H9 (cell line): ENCODE measurements around the gene NIPSNAP3A. TPM values are rescaled to one million over a fixed set of nuclear protein-coding genes. Genes with fewer than 3 reads are reported as not detected.

Experiments used
- DNase-seq: peaks from one replicate; pipeline ENCODE4 v3.0.0-alpha.2; 2017
- H2AFZ ChIP-seq: one replicate; pipeline ENCODE4 v1.6.1; 2013; ENCODE audit warnings: mild to moderate bottlenecking, low read length, control low read depth, moderate library complexity
- H2AK5ac ChIP-seq: 2 replicates; pipeline ENCODE4 v1.6.1; 2013; ENCODE audit warnings: low read length, control low read depth, mixed read lengths; ENCODE audit not compliant: insufficient read length
- H2BK120ac ChIP-seq: one replicate; pipeline ENCODE4 v1.6.1; 2013; ENCODE audit warnings: low read depth, mild to moderate bottlenecking, low read length, control low read depth, inconsistent platforms; ENCODE audit not compliant: poor library complexity, severe bottlenecking
- H2BK12ac ChIP-seq: 2 replicates; pipeline ENCODE4 v1.6.1; 2013; ENCODE audit warnings: low read length, control low read depth, mixed read lengths, low read depth; ENCODE audit not compliant: insufficient read length
- H2BK15ac ChIP-seq: 2 replicates; pipeline ENCODE4 v1.6.1; 2013; ENCODE audit warnings: low read depth, low read length, control low read depth
- H2BK20ac ChIP-seq: one replicate; pipeline ENCODE4 v1.6.1; 2013; ENCODE audit warnings: low read depth, mild to moderate bottlenecking, low read length, control low read depth, inconsistent platforms; ENCODE audit not compliant: poor library complexity, severe bottlenecking
- H2BK5ac ChIP-seq: 2 replicates; pipeline ENCODE4 v1.6.1; 2013; ENCODE audit warnings: low read length, control low read depth, mixed read lengths; ENCODE audit not compliant: insufficient read length
- H3K14ac ChIP-seq: 2 replicates; pipeline ENCODE4 v1.6.1; 2013; ENCODE audit warnings: low read length, control low read depth; ENCODE audit not compliant: insufficient read depth
- H3K18ac ChIP-seq: 2 replicates; pipeline ENCODE4 v1.6.1; 2013; ENCODE audit warnings: low read depth, mild to moderate bottlenecking, mixed read lengths, low read length, control low read depth; ENCODE audit not compliant: insufficient read length
- H3K23ac ChIP-seq: 2 replicates; pipeline ENCODE4 v1.6.1; 2013; ENCODE audit warnings: low read length, control low read depth, mixed read lengths, low read depth; ENCODE audit not compliant: insufficient read length
- H3K23me2 ChIP-seq: 2 replicates; pipeline ENCODE4 v1.6.1; 2013; ENCODE audit warnings: low read depth, mild to moderate bottlenecking, mixed read lengths, low read length, control low read depth; ENCODE audit not compliant: insufficient read length, poor library complexity, severe bottlenecking
- H3K27ac ChIP-seq: 2 replicates; pipeline ENCODE4 v1.5.1; 2013; ENCODE audit warnings: low read length, control low read depth, mixed read lengths, low read depth; ENCODE audit not compliant: insufficient read length
- H3K27me3 ChIP-seq: 2 replicates; pipeline ENCODE4 v1.6.1; 2013; ENCODE audit warnings: low read length, control low read depth, inconsistent platforms; ENCODE audit not compliant: insufficient read depth
- H3K4ac ChIP-seq: 2 replicates; pipeline ENCODE4 v1.6.1; 2013; ENCODE audit warnings: low read depth, mild to moderate bottlenecking, control low read depth, inconsistent platforms, low read length, moderate library complexity
- H3K4me1 ChIP-seq: 2 replicates; pipeline ENCODE4 v1.6.1; 2013; ENCODE audit warnings: low read length, control low read depth, inconsistent platforms; ENCODE audit not compliant: insufficient read depth
- H3K4me2 ChIP-seq: 2 replicates; pipeline ENCODE4 v1.6.1; 2013; ENCODE audit warnings: low read length, control low read depth, mixed read lengths; ENCODE audit not compliant: insufficient read length, insufficient read depth
- H3K56ac ChIP-seq: 2 replicates; pipeline ENCODE4 v1.6.1; 2013; ENCODE audit warnings: low read depth, mild to moderate bottlenecking, mixed read lengths, low read length, control low read depth; ENCODE audit not compliant: insufficient read length
- H3K79me1 ChIP-seq: 2 replicates; pipeline ENCODE4 v1.6.1; 2013; ENCODE audit warnings: low read depth, mild to moderate bottlenecking, moderate library complexity, low read length, control low read depth, inconsistent platforms; ENCODE audit not compliant: insufficient read depth, poor library complexity, severe bottlenecking
- H3K79me2 ChIP-seq: 2 replicates; pipeline ENCODE4 v1.6.1; 2013; ENCODE audit warnings: low read length, control low read depth, inconsistent platforms; ENCODE audit not compliant: insufficient read depth
- H3K9ac ChIP-seq: 2 replicates; pipeline ENCODE4 v1.6.1; 2013; ENCODE audit warnings: low read length, control low read depth, mixed read lengths; ENCODE audit not compliant: insufficient read length; ENCODE audit errors: extremely low read depth
- H3K9me3 ChIP-seq: one replicate; pipeline ENCODE4 v1.6.1; 2013; ENCODE audit warnings: low read depth, low read length, inconsistent platforms; ENCODE audit not compliant: control insufficient read depth
- H3T11ph ChIP-seq: one replicate; pipeline ENCODE4 v1.6.1; 2013; ENCODE audit warnings: mild to moderate bottlenecking, low read length, control low read depth, inconsistent platforms
- H4K20me1 ChIP-seq: one replicate; pipeline ENCODE4 v1.6.1; 2013; ENCODE audit not compliant: control insufficient read depth, insufficient read length, insufficient read depth
- H4K5ac ChIP-seq: 2 replicates; pipeline ENCODE4 v1.6.1; 2013; ENCODE audit warnings: low read depth, mild to moderate bottlenecking, mixed read lengths, low read length, control low read depth; ENCODE audit not compliant: insufficient read length
- H4K8ac ChIP-seq: replicated peaks from 2 replicates; pipeline ENCODE4 v1.6.1; 2013; ENCODE audit warnings: low read length, control low read depth, mixed read lengths, low read depth; ENCODE audit not compliant: insufficient read length
- H4K91ac ChIP-seq: 2 replicates; pipeline ENCODE4 v1.6.1; 2013; ENCODE audit warnings: low read depth, mild to moderate bottlenecking, moderate library complexity, mixed read lengths, low read length, control low read depth; ENCODE audit not compliant: insufficient read length
- H3K27ac Mint-ChIP-seq, 3 experiments: 2 replicates in 2 of 3; 3 replicates in 1 of 3; pipeline ENCODE4 v1.8.0; 2020 to 2021; ENCODE audit warnings: mixed read lengths in 3 of 3, mild to moderate bottlenecking in 1 of 3, moderate library complexity in 1 of 3
- H3K27me3 Mint-ChIP-seq: 2 replicates; pipeline ENCODE4 v1.8.0; 2021; ENCODE audit warnings: low read depth, mild to moderate bottlenecking, moderate library complexity, mixed read lengths
- H3K36me3 Mint-ChIP-seq, 3 experiments: 2 replicates in 2 of 3; 3 replicates in 1 of 3; pipeline ENCODE4 v1.8.0; 2020 to 2021; ENCODE audit warnings: low read depth in 3 of 3, mixed read lengths in 3 of 3; ENCODE audit not compliant: insufficient read depth in 1 of 3
- H3K4me1 Mint-ChIP-seq, 2 experiments: 2 replicates each; pipeline ENCODE4 v1.8.0; 2020; ENCODE audit warnings: mixed read lengths in 2 of 2
- H3K4me3 Mint-ChIP-seq, 2 experiments: 2 replicates in 1 of 2; 3 replicates in 1 of 2; pipeline ENCODE4 v1.8.0; 2020 to 2021; ENCODE audit warnings: mild to moderate bottlenecking in 2 of 2, mixed read lengths in 2 of 2, moderate library complexity in 1 of 2
- H3K9me3 Mint-ChIP-seq, 2 experiments: 2 replicates in 1 of 2; 3 replicates in 1 of 2; pipeline ENCODE4 v1.8.0; 2020; ENCODE audit warnings: mild to moderate bottlenecking in 2 of 2, mixed read lengths in 2 of 2, moderate library complexity in 1 of 2
- CTCF ChIP-seq: fragments of 200-600 bp; sonication (generic); conservative IDR thresholded peaks from 3 replicates; pipeline ENCODE4 v1.8.0; 2021; ENCODE audit warnings: antibody characterized with exemption, mild to moderate bottlenecking
- WGBS: extraction: QIAGEN DNeasy Blood & Tissue Kit; methylation state at CpG from one replicate; pipeline ENCODE4 v1.1.7; 2013; ENCODE audit warnings: missing lambda C conversion rate, low lambda C conversion rate, mixed read lengths; ENCODE audit not compliant: insufficient read length; ENCODE audit errors: extremely low coverage; 5-methylcytosine and 5-hydroxymethylcytosine counted together
- total RNA-seq: library from RNA; stranded (reverse); gene quantifications from 2 replicates; pipeline ENCODE4 v1.2.1, GENCODE V29; 2021

The NIPSNAP3A gene
- total RNA-seq, 1 experiment from 2014 or later, result 13.9 TPM

DNA sequence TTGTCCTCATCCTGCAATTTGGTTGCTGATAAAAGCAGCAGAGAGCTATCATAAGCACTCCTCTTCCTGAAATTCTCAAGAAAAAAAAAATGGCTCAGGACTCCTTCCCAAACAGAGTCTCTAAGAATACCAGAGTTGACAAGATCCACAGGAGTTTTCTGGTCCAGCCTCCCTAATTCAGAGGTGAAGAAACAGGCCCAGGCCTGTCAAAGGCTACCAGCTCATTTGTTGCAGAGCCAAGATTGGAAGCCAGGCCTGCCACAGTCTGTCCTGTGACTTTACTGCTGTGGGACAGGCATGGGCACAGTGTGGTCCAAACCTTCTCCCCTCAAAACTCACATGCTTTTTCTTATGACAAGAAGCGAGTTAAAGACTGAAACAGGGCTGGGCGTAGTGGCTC lies 58.0 kb downstream of the NIPSNAP3A start:
- Histone ChIP-seq H3K9ac (no peak overlapping the region), H3K27me3 (no peaks in the 10 kb centered on the region), H3K56ac (no peak overlapping the region), H3K23ac (no peak overlapping the region), H3K18ac (no peak overlapping the region), H3K4ac (no peak overlapping the region), H4K8ac (no peak overlapping the region), H3K14ac (no peak overlapping the region), H4K5ac (no peak overlapping the region), H3K4me2 (no peak overlapping the region), H3K79me2 (no peaks in the 10 kb centered on the region), H3K79me1 (no peaks in the 10 kb centered on the region), H2BK12ac (no peak overlapping the region), H2BK5ac (no peak overlapping the region), H3K23me2 (no peaks in the 10 kb centered on the region), H3K9me3 (no peaks in the 10 kb centered on the region), H2AFZ (no peak overlapping the region), H2AK5ac (no peak overlapping the region), H4K20me1 (no peaks in the 10 kb centered on the region), H2BK120ac (no peak overlapping the region), H2BK20ac (no peak overlapping the region), H3T11ph (no peak overlapping the region), H4K91ac (no peak overlapping the region), H3K4me1 (no peaks in the 10 kb centered on the region; the same call in 1 of the 2 replicates), H3K27ac (no peak overlapping the region), H2BK15ac (no peak overlapping the region)
- TF ChIP-seq CTCF, result no peak
- WGBS, result no CpG with 5 or more reads among the region's 2 CpGs
- H3K4me3 Mint-ChIP-seq, result no peak overlapping the region
- peaks cover 0 to 42% (median 33%) of the 10 kb centered on the region in 3 experiments; a peak in 5 of 7 replicates for H3K36me3 Mint-ChIP-seq
- no peaks in the 10 kb centered on the region for H3K9me3 Mint-ChIP-seq
- H3K4me1 Mint-ChIP-seq, result no peaks in the 10 kb centered on the region
- DNase-seq, result no peak
- no peak overlapping the region for H3K27ac Mint-ChIP-seq
- no peaks in the 10 kb centered on the region for H3K27me3 Mint-ChIP-seq
